ENCODE data around the gene MME.

DNA sequence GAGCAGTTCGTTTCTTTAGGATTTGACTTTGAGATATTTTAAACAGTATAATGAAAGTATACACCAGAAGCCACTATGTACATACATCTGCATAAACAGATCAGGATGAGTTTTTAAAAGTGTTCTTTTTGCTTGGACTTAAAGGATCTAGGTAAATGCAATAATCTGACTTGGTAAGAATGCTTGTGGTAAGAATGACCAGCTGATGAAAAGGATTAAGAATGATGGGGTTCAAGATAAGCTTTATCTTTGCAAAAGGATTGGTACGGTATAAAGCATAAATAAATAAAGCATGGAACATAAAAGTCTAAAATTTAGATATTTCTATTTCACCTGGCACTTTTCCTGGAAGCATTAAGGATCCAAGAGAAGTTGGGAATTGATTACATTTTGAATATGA lies 9.8 kb upstream of the MME start:
- TF ChIP-seq CTCF (conservative IDR thresholded peaks at IDR 0.05; ENCODE audit: low read length) (no peak), EZH2phosphoT487 (IDR thresholded peaks at IDR 0.05; ENCODE audit: borderline replicate concordance) (no peak)
